Activated naive CD4-positive, alpha-beta T cell treated with anti-CD3 and anti-CD28 coated beads, Interleukin-2, amount 10 ng/mL, durations not matched to agents 7 days and 5 days (primary cell): ENCODE data around the gene PLEKHM3.
A peak's percentile ranks its signal among the peaks of the same experiment; 100 is the strongest.

Experiments used
- CTCF ChIA-PET: fragments of 350-600 bp; sonication (Branson Sonifier 250); formaldehyde crosslinking; loops from one replicate; lab custom pipeline; 2021; ENCODE audit warnings: antibody characterized with exemption; lab: Charles Lee
- DNase-seq: peaks from one replicate; pipeline ENCODE4 v3.0.0-alpha.2; 2020
- H3K27ac Mint-ChIP-seq: one replicate; pipeline ENCODE4 v1.8.0; 2021; ENCODE audit warnings: mild to moderate bottlenecking, moderate library complexity, mixed read lengths
- H3K27me3 Mint-ChIP-seq: one replicate; pipeline ENCODE4 v1.8.0; 2021; ENCODE audit warnings: mild to moderate bottlenecking, mixed read lengths
- H3K36me3 Mint-ChIP-seq: one replicate; pipeline ENCODE4 v1.8.0; 2021; ENCODE audit warnings: mixed read lengths
- H3K4me1 Mint-ChIP-seq: one replicate; pipeline ENCODE4 v1.8.0; 2021; ENCODE audit warnings: mixed read lengths
- H3K4me3 Mint-ChIP-seq: one replicate; pipeline ENCODE4 v1.8.0; 2021; ENCODE audit warnings: mild to moderate bottlenecking, moderate library complexity, mixed read lengths
- H3K9me3 Mint-ChIP-seq: one replicate; pipeline ENCODE4 v1.8.0; 2021; ENCODE audit warnings: mixed read lengths

PLEKHM3 gene

GRCh38 chr2:208047840-208048239 lies 22.5 kb upstream of the PLEKHM3 start:
- no peaks in the 10 kb centered on the region for H3K4me1 Mint-ChIP-seq
- no peaks in the 10 kb centered on the region for H3K36me3 Mint-ChIP-seq
- CTCF ChIA-PET, result no interaction called here
- no peak overlapping the region for H3K4me3 Mint-ChIP-seq
- no peaks in the 10 kb centered on the region for H3K9me3 Mint-ChIP-seq
- peak overlapping the region; percentile 43 for H3K27ac Mint-ChIP-seq
- H3K27me3 Mint-ChIP-seq, result peaks cover 13% of the 10 kb centered on the region
- no peak for DNase-seq

DNA sequence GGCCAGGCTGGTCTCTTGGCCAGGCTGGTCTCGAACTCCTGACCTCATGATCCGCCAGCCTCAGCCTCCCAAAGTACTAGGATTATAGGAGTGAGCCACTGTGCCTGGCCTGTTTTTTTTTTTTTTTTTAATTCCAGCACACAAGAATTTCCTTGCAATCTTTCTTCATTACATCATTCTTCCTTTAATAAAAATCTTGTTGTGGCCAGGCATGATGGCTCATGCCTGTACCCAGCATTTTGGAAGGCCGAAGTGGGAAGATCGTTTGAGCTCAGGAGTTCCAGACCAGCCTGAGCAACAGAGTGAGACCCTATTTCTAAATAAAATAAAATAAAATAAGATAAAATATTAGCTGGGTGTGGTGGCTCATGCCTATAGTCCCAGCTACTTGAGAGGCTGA lies 21.4 kb upstream of the PLEKHM3 start:
- CTCF ChIA-PET, result no interaction called here
- Mint-ChIP-seq H3K36me3 (no peaks in the 10 kb centered on the region), H3K4me3 (no peak overlapping the region), H3K27ac (no peak overlapping the region), H3K9me3 (no peaks in the 10 kb centered on the region), H3K4me1 (no peaks in the 10 kb centered on the region), H3K27me3 (peaks cover 13% of the 10 kb centered on the region)
- no peak for DNase-seq

GRCh38 chr2:208042450-208042849 lies 17.1 kb upstream of the PLEKHM3 start:
- CTCF ChIA-PET, result interaction anchor here (1.0 to 4.4 kb wide), 2 partner anchors 294 to 297 kb away, joined by 4 to 57 read pairs; no protein-coding TSS in a partner anchor
- no peak overlapping the region for H3K4me3 Mint-ChIP-seq

GRCh38 chr2:208042041-208042440 lies 16.7 kb upstream of the PLEKHM3 start:
- no peak overlapping the region for H3K27ac Mint-ChIP-seq
- H3K4me3 Mint-ChIP-seq, result no peak overlapping the region
- H3K4me1 Mint-ChIP-seq, result no peaks in the 10 kb centered on the region
- H3K27me3 Mint-ChIP-seq, result peaks cover 8% of the 10 kb centered on the region
- no peaks in the 10 kb centered on the region for H3K36me3 Mint-ChIP-seq
- CTCF ChIA-PET, result interaction anchor here (1.0 to 4.4 kb wide), 4 partner anchors 27 to 296 kb away, joined by 4 to 57 read pairs (median 7); no protein-coding TSS in a partner anchor
- DNase-seq, result no peak
- H3K9me3 Mint-ChIP-seq, result no peaks in the 10 kb centered on the region

More at GRCh38 chr2:208042450-208042849, 17.1 kb upstream of the PLEKHM3 start:
- H3K27me3 Mint-ChIP-seq, result peaks cover 8% of the 10 kb centered on the region
- DNase-seq, result no peak
- H3K4me1 Mint-ChIP-seq, result no peaks in the 10 kb centered on the region
- H3K9me3 Mint-ChIP-seq, result no peaks in the 10 kb centered on the region
- no peaks in the 10 kb centered on the region for H3K36me3 Mint-ChIP-seq
- no peak overlapping the region for H3K27ac Mint-ChIP-seq

- Mint-ChIP-seq H3K9me3 (no peaks in the 10 kb centered on the region), H3K27ac (no peak overlapping the region), H3K4me3 (no peak overlapping the region), H3K4me1 (no peaks in the 10 kb centered on the region), H3K36me3 (no peaks in the 10 kb centered on the region), H3K27me3 (peaks cover 8% of the 10 kb centered on the region)
- DNase-seq, result peak; percentile 82
- CTCF ChIA-PET, result interaction anchor here (0.6 to 4.4 kb wide), 35 partner anchors 9 to 1484 kb away, joined by 3 to 57 read pairs (median 4); partner anchors contain the start of genes CCNYL1 and PLEKHM3
Measured at GRCh38 chr2:208040199-208041171, 15.2 kb upstream of the PLEKHM3 start.

GRCh38 chr2:208039376-208040110 lies 14.2 kb upstream of the PLEKHM3 start:
- H3K9me3 Mint-ChIP-seq, result no peaks in the 10 kb centered on the region
- no peaks in the 10 kb centered on the region for H3K36me3 Mint-ChIP-seq
- CTCF ChIA-PET, result interaction anchor here (0.9 to 4.4 kb wide), 12 partner anchors 11 to 296 kb away, joined by 3 to 57 read pairs (median 6); no protein-coding TSS in a partner anchor
- peaks cover 4% of the 10 kb centered on the region for H3K27me3 Mint-ChIP-seq
- H3K4me1 Mint-ChIP-seq, result no peaks in the 10 kb centered on the region
- DNase-seq, result no peak
- H3K27ac Mint-ChIP-seq, result no peak overlapping the region
- no peak overlapping the region for H3K4me3 Mint-ChIP-seq

DNA sequence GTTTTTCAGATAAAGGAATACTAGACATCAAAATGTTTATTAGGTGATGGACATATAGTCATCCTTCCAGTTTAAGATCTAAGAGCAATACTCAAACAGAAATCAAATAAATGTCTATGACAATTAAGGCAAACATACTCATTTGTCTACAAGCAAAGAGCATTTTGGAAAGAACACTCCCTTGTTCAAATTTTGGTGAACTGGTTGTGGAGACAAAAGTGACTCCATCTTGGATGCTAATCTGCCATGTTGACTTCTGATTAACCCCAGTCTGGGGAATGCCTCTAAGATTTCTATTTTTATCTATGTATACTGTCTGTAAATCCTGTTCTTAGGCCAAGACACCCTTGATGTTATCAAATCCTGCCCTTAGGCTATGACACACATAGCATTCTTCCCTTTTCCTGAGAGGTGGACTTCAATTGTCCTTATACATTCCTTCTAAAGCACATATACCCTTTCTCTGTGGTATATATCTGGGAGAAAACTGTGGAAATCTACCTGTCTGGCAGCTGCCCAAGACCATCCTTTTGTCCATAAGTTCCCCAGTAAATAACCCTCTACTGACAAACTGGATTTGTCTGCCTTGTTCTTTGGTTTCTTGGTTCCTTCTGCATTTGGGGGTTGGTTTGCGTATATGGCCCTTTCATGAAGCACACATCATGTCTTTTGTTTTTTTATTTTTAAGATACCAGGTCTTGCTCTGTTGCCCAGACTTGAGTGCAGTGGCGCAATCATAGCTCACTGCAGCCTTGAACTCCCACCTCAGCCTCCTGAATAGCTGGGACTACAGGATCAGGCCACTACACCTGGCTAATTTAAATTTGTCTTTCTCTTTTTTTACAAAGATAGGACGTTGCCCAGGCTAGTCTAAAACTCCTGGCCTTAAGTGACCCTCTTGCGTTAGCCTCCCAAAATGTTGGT lies 12.5 kb upstream of the PLEKHM3 start:
- CTCF ChIA-PET, result interaction anchor here (1.5 to 4.4 kb wide), 2 partner anchors 292 kb away, joined by 3 to 57 read pairs; no protein-coding TSS in a partner anchor

GRCh38 chr2:208036357-208036756 lies 11.0 kb upstream of the PLEKHM3 start:
- H3K4me1 Mint-ChIP-seq, result no peaks in the 10 kb centered on the region
- DNase-seq, result no peak
- H3K36me3 Mint-ChIP-seq, result no peaks in the 10 kb centered on the region
- no peaks in the 10 kb centered on the region for H3K9me3 Mint-ChIP-seq
- H3K27ac Mint-ChIP-seq, result no peak overlapping the region
- CTCF ChIA-PET, result interaction anchor here (1.1 to 1.5 kb wide), 2 partner anchors 16 to 290 kb away, joined by 3 read pairs; no protein-coding TSS in a partner anchor
- no peak overlapping the region for H3K4me3 Mint-ChIP-seq
- peaks cover 12% of the 10 kb centered on the region for H3K27me3 Mint-ChIP-seq

More for the DNA sequence above, 12.5 kb upstream of the PLEKHM3 start:
- H3K9me3 Mint-ChIP-seq, result no peaks in the 10 kb centered on the region
- H3K27ac Mint-ChIP-seq, result no peak overlapping the region
- peaks cover 4% of the 10 kb centered on the region for H3K27me3 Mint-ChIP-seq
- no peak for DNase-seq
- H3K36me3 Mint-ChIP-seq, result no peaks in the 10 kb centered on the region
- H3K4me3 Mint-ChIP-seq, result no peak overlapping the region
- H3K4me1 Mint-ChIP-seq, result no peaks in the 10 kb centered on the region

DNA sequence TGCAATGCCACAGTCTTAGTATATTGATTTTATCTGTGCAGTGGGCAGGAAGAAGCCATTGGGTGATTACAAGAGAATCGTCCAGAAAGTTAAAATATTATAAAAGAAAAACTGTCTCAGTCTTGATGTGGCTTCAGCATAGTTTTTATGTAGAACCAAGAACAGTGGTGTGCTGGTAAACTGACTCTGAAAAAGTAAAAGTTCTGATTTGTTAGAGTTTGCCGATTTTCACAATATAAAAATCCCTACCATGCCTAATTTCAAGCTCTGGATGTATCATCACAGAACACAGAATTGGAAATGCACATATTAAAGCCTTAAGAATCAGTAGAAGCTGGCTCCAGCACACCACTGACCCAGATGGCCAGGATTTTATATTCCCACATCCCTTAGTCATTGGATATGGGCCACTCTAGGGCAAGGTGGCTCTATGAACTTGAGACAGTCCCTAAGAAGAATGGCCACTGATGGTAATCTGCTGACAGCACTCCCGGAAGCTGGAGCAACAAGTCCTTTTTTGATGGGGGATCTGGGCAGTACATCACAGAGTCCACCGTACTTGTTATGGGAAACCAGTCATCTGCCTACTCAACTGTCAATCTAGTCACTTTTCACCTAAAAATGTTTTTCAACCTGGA lies 9.3 kb upstream of the PLEKHM3 start:
- Mint-ChIP-seq H3K9me3 (no peaks in the 10 kb centered on the region), H3K4me3 (no peak overlapping the region), H3K4me1 (no peaks in the 10 kb centered on the region), H3K36me3 (no peaks in the 10 kb centered on the region), H3K27me3 (peaks cover 10% of the 10 kb centered on the region), H3K27ac (no peak overlapping the region)
- CTCF ChIA-PET, result interaction anchor here (0.6 to 2.7 kb wide), 7 partner anchors 13 to 408 kb away, joined by 3 to 20 read pairs (median 4); no protein-coding TSS in a partner anchor
- DNase-seq, result no peak

GRCh38 chr2:208033701-208034502 lies 8.6 kb upstream of the PLEKHM3 start:
- H3K27ac Mint-ChIP-seq, result no peak overlapping the region
- peak; percentile 52 for DNase-seq
- no peak overlapping the region for H3K4me3 Mint-ChIP-seq
- CTCF ChIA-PET, result interaction anchor here (0.6 to 2.7 kb wide), 7 partner anchors 12 to 407 kb away, joined by 3 to 20 read pairs (median 4); no protein-coding TSS in a partner anchor
- no peaks in the 10 kb centered on the region for H3K4me1 Mint-ChIP-seq
- H3K27me3 Mint-ChIP-seq, result peaks cover 10% of the 10 kb centered on the region
- H3K36me3 Mint-ChIP-seq, result no peaks in the 10 kb centered on the region
- no peaks in the 10 kb centered on the region for H3K9me3 Mint-ChIP-seq

DNA sequence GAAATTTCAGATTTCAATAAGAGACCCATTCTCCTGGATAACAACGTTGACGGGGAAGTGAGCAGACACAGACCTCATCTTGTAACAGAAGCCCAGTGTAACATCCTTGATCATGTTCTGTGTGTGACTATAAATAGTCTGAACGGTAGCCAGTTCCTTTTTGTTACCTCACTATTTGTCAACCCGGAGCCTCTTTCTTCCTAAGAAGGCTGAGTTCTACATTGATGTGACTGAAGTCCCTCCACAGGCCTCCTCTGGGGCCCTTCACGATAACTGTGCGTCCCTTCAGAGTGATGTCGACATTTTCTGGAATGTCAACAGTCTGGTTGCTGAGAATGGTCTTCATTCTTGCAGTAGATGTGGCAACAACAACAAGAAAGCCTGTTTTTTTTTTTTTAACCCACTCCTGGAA lies 6.3 kb upstream of the PLEKHM3 start:
- CTCF ChIA-PET, result interaction anchor here (1.1 kb wide), 2 partner anchors 9 to 283 kb away, joined by 3 to 4 read pairs; no protein-coding TSS in a partner anchor
- Mint-ChIP-seq H3K27ac (no peak overlapping the region), H3K4me3 (no peak overlapping the region), H3K9me3 (no peaks in the 10 kb centered on the region), H3K27me3 (peaks cover 10% of the 10 kb centered on the region), H3K4me1 (no peaks in the 10 kb centered on the region), H3K36me3 (no peaks in the 10 kb centered on the region)
- DNase-seq, result no peak

GRCh38 chr2:208025814-208026184 lies 472 bp upstream of the PLEKHM3 start:
- H3K9me3 Mint-ChIP-seq, result no peaks in the 10 kb centered on the region
- peak; percentile 43 for DNase-seq
- peaks cover 16% of the 10 kb centered on the region for H3K4me1 Mint-ChIP-seq
- H3K36me3 Mint-ChIP-seq, result no peaks in the 10 kb centered on the region
- CTCF ChIA-PET, result interaction anchor here (1.0 to 2.3 kb wide), 3 partner anchors 15 to 399 kb away, joined by 4 to 8 read pairs (median 4); partner anchors contain the start of gene METTL21A
- peak overlapping the region; percentile 87 for H3K4me3 Mint-ChIP-seq
- no peaks in the 10 kb centered on the region for H3K27me3 Mint-ChIP-seq
- peak overlapping the region; percentile 85 for H3K27ac Mint-ChIP-seq
